DND-41 (cell line): ENCODE measurements around the gene MATN1.

ENCODE experiments used
- ATAC-seq: fragments of 200-7000 bp; cut with Tn5 transposase; 3 replicates; pipeline ENCODE4 v1.9.1; 2021; ENCODE audit warnings: low read depth; ENCODE audit not compliant: insufficient read depth
- DNase-seq: peaks from one replicate; pipeline ENCODE4 v3.0.0-alpha.2; 2020
- H2AFZ ChIP-seq: 2 replicates; pipeline ENCODE4 v1.6.0; 2012; ENCODE audit warnings: low read depth, low read length
- H3K27ac ChIP-seq: 2 replicates; pipeline ENCODE4 v1.5.1; 2012; ENCODE audit warnings: low read length, inconsistent platforms
- H3K27me3 ChIP-seq: fragments of 200-600 bp; sonication (generic); 2 replicates; pipeline ENCODE4 v1.6.0; 2012; ENCODE audit warnings: low read length, mild to moderate bottlenecking, inconsistent platforms; ENCODE audit not compliant: insufficient read depth, poor library complexity
- H3K36me3 ChIP-seq: 2 replicates; pipeline ENCODE4 v1.5.1; 2012; ENCODE audit warnings: low read length, inconsistent platforms; ENCODE audit not compliant: insufficient read depth
- H3K4me1 ChIP-seq: 2 replicates; pipeline ENCODE4 v1.5.1; 2012; ENCODE audit warnings: mild to moderate bottlenecking, low read length; ENCODE audit not compliant: insufficient read depth
- H3K4me2 ChIP-seq: 2 replicates; pipeline ENCODE4 v1.6.0; 2012; ENCODE audit warnings: mild to moderate bottlenecking, moderate library complexity, low read length, inconsistent platforms; ENCODE audit not compliant: insufficient read depth
- H3K4me3 ChIP-seq, 2 experiments: fragments of 200-600 bp in 1 of 2; shearing (Covaris generic) in 1 of 2; 2 replicates each; pipeline ENCODE4 v1.5.1; 2012 to 2016; ENCODE audit warnings: inconsistent platforms in 2 of 2, low read length in 2 of 2, mild to moderate bottlenecking in 2 of 2, low read depth in 1 of 2, moderate library complexity in 1 of 2
- H3K79me2 ChIP-seq: 2 replicates; pipeline ENCODE4 v1.6.0; 2012; ENCODE audit warnings: low read length, inconsistent platforms; ENCODE audit not compliant: insufficient read depth
- H3K9ac ChIP-seq: 2 replicates; pipeline ENCODE4 v1.6.0; 2012; ENCODE audit warnings: low read depth, mild to moderate bottlenecking, inconsistent platforms, low read length, moderate library complexity
- H3K9me3 ChIP-seq: 2 replicates; pipeline ENCODE4 v1.5.1; 2012; ENCODE audit warnings: low read length, moderate library complexity, mild to moderate bottlenecking, inconsistent platforms; ENCODE audit not compliant: insufficient read depth, severe bottlenecking
- H4K20me1 ChIP-seq: 2 replicates; pipeline ENCODE4 v1.6.0; 2012; ENCODE audit warnings: low read length; ENCODE audit not compliant: insufficient read depth
- EZH2 ChIP-seq: IDR thresholded peaks from 3 replicates; pipeline ENCODE4 v1.6.1; 2012; ENCODE audit warnings: borderline replicate concordance, low read depth, mild to moderate bottlenecking, moderate library complexity, low read length, inconsistent platforms; ENCODE audit not compliant: severe bottlenecking
- TF ChIP-seq, protein P1 (sequence below): IDR thresholded peaks from 2 replicates; pipeline ENCODE4 v1.5.1; 2012; ENCODE audit warnings: borderline replicate concordance, low read length, moderate library complexity, mild to moderate bottlenecking; ENCODE audit not compliant: poor library complexity, severe bottlenecking; ENCODE audit errors: extremely low read depth

MATN1 gene

DNA sequence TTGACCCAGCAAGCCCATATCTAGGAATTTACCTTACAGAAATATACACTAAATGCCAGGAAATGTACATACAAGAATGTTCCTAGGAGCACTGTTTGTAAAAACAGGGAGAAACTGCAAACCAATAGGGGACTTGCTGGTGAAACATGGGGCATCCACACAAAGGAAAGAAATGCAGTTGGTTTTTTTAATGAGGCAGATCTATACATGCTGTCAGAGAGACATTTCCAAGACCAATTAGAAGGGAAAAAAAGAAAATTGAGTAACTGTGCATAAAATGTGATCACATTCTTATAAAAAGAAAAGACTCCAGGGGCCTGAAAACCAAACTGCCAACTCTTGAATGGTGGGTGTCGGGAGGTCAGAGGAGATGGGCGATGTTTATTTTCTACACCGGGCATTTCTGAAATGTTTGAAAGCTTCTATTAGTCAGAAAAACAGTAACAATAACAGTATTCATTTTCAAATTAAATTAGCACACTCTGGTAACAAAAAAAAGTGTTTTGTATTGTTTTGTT, 56.6 kb downstream of the MATN1 start:
- H3K27ac ChIP-seq, result no peak overlapping the region
- DNase-seq (no peak), ATAC-seq (no peak)
- no peak overlapping the region for H3K4me3 ChIP-seq
- no peaks in the 10 kb centered on the region for H3K36me3 ChIP-seq
- H2AFZ ChIP-seq, result no peak overlapping the region
- no peaks in the 10 kb centered on the region for H3K9me3 ChIP-seq
- TF ChIP-seq, protein P1, sequence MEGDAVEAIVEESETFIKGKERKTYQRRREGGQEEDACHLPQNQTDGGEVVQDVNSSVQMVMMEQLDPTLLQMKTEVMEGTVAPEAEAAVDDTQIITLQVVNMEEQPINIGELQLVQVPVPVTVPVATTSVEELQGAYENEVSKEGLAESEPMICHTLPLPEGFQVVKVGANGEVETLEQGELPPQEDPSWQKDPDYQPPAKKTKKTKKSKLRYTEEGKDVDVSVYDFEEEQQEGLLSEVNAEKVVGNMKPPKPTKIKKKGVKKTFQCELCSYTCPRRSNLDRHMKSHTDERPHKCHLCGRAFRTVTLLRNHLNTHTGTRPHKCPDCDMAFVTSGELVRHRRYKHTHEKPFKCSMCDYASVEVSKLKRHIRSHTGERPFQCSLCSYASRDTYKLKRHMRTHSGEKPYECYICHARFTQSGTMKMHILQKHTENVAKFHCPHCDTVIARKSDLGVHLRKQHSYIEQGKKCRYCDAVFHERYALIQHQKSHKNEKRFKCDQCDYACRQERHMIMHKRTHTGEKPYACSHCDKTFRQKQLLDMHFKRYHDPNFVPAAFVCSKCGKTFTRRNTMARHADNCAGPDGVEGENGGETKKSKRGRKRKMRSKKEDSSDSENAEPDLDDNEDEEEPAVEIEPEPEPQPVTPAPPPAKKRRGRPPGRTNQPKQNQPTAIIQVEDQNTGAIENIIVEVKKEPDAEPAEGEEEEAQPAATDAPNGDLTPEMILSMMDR, result no peak
- TF ChIP-seq EZH2, result no peak
- no peaks in the 10 kb centered on the region for H3K4me1 ChIP-seq
- H3K27me3 ChIP-seq, result peaks cover 9% of the 10 kb centered on the region
- no peak overlapping the region for H3K4me2 ChIP-seq
- no peaks in the 10 kb centered on the region for H3K79me2 ChIP-seq
- H3K9ac ChIP-seq, result no peak overlapping the region
- 0 out of 2 replicates have a peak, but pooled peaks cover 4% of the 10 kb centered on the region for H4K20me1 ChIP-seq

DNA sequence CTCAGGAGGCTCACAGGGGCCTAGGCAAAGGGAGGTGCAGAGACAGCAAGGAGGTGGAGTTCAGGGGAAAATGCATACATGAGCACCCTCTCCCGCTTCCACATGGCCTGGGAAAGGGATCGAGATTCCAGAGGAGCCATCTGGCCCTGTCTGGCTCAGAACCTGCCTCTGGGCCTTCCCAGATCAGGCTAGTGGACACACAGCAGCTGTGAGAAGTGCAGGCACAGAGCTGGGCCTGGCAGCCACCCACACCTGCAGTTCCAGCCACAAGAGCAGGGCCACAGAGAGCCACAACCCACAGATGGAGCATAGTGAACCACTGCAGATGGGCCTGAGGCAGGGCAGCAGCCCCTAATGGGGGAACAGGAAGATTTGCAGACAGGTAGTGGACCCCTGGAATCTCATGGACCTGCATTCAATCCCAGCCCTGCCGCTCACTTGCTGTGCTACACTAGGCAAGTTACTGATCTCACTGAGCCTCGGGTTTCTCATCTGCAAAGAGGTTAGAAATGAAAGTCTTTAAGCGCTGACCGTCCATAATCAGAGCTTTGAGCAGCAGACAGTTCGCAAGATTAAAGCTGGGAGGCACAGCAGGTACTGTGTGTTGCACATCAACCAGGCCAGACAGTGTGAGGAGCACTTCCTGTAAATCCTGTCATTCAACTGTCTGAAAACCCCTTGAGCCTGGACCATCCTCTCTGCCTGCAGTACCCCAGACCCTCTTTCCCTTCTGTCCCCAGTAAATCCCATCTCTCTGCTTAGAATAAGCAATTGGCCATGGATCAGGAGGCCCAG, 58.0 kb downstream of the MATN1 start:
- Histone ChIP-seq H3K4me3 (no peak overlapping the region), H3K27ac (no peak overlapping the region)
- no peak for DNase-seq

DNA sequence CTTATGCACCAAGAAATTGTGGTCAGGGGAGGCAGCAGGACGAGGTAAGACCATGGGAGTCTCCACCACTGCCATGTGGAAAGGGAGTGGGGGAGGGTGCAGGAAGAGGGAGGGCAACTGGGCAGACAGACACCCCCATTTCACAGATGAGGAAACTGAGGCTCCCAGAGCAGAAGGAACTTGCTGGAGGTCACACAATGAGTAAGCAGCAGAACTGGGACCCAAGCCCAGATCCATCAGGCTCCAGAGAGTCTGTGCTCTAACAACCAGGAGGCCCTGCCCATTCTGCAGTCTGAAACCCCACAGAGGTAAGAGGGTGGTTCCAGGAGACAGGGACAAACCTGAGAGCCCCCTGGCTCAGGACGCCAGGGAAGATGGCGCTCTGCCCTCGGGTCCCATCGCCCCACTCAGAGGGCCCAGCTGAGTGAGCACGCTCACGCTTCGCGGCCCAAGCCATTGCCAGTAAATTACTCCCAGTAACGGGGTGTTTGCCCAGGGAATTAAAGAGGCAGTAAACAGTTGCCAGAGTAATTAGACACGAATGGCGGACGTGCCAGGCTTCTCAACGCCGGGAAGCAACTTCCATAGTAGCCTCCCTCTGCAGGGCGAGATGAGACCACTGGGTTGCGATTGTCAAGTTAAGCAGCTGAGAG, 59.2 kb downstream of the MATN1 start:
- H2AFZ ChIP-seq, result no peak overlapping the region
- DNase-seq (no peak), ATAC-seq (no peak)
- H3K27me3 ChIP-seq, result peaks cover 14% of the 10 kb centered on the region
- no peak overlapping the region for H3K9ac ChIP-seq
- H3K36me3 ChIP-seq, result no peaks in the 10 kb centered on the region
- no peak overlapping the region for H3K4me2 ChIP-seq
- H3K27ac ChIP-seq, result no peak overlapping the region
- TF ChIP-seq EZH2, result no peak
- TF ChIP-seq, protein P1, result no peak
- H3K9me3 ChIP-seq, result no peaks in the 10 kb centered on the region
- H3K4me1 ChIP-seq, result no peaks in the 10 kb centered on the region
- H4K20me1 ChIP-seq, result peaks cover 8% of the 10 kb centered on the region; the same call in 1 of the 2 replicates
- H3K4me3 ChIP-seq, result no peak overlapping the region
- H3K79me2 ChIP-seq, result no peaks in the 10 kb centered on the region

More for the DNA sequence above, 58.0 kb downstream of the MATN1 start:
- no peak for ATAC-seq
- peaks cover 8% of the 10 kb centered on the region; the same call in 1 of the 2 replicates for H4K20me1 ChIP-seq
- no peak overlapping the region for H3K4me2 ChIP-seq
- H3K79me2 ChIP-seq, result no peaks in the 10 kb centered on the region
- no peaks in the 10 kb centered on the region for H3K36me3 ChIP-seq
- TF ChIP-seq, protein P1, result no peak
- TF ChIP-seq EZH2, result no peak
- H2AFZ ChIP-seq, result no peak overlapping the region
- no peaks in the 10 kb centered on the region for H3K9me3 ChIP-seq
- H3K4me1 ChIP-seq, result no peaks in the 10 kb centered on the region
- H3K27me3 ChIP-seq, result peaks cover 9% of the 10 kb centered on the region
- H3K9ac ChIP-seq, result no peak overlapping the region
